Measurements from ENCODE around the gene SMARCD2. TPM values are rescaled to one million over a fixed set of nuclear protein-coding genes. Genes with fewer than 3 reads are reported as not detected.

SMARCD2 gene
- total RNA-seq, 2 experiments from 2014 or later: 120 to 136 TPM

- no TSS peak for BruUV-seq (replicated peaks)
- H3K9me2 ChIP-seq (ENCODE audit: insufficient read depth, low read length): no peaks in the 10 kb centered on the region
- intact Hi-C loops (cut with micrococcal nuclease; ENCODE audit: unreplicated experiment): no loop called here
- H3K4me3 ChIP-seq (ENCODE audit: low read depth, low read length, poor library complexity, severe bottlenecking): no peak overlapping the region
- H3K9me3 ChIP-seq (ENCODE audit: low read length): no peaks in the 10 kb centered on the region
- H2AFZ ChIP-seq (ENCODE audit: low read length): no peak overlapping the region
- H3K36me3 ChIP-seq (ENCODE audit: insufficient read depth, low read length): no peaks in the 10 kb centered on the region
- no peak for DNase-seq (ENCODE audit: low spot score)
- H3K4me2 ChIP-seq (ENCODE audit: low read length): no peak overlapping the region
- no peaks in the 10 kb centered on the region for H3K79me2 ChIP-seq (ENCODE audit: insufficient read depth, low read depth, low read length)
- POLR2A ChIA-PET: interaction anchor here (0.9 kb wide), 1 partner anchor 10 kb away, joined by 4 read pairs; no protein-coding TSS in a partner anchor
- H4K20me1 ChIP-seq (ENCODE audit: insufficient read depth, low read length): no peaks in the 10 kb centered on the region
- no peak for TF ChIP-seq CTCF (conservative IDR thresholded peaks at IDR 0.05; ENCODE audit: low read length)
- TF ChIP-seq EZH2phosphoT487 (IDR thresholded peaks at IDR 0.05; ENCODE audit: borderline replicate concordance, low read depth, low read length): no peak
- CTCF ChIA-PET (ENCODE audit: unreplicated experiment): no interaction called here
- H3K27ac ChIP-seq (ENCODE audit: low read depth, low read length, poor library complexity, severe bottlenecking): no peak overlapping the region
- H3K4me1 ChIP-seq (ENCODE audit: insufficient read depth, low read length, poor library complexity, severe bottlenecking): no peaks in the 10 kb centered on the region
Measured at GRCh38 chr17:63855185-63855584, 12.7 kb upstream of the SMARCD2 start.

GRCh38 chr17:63854709-63855108, 12.2 kb upstream of the SMARCD2 start:
- Histone ChIP-seq H3K79me2 (ENCODE audit: insufficient read depth, low read depth, low read length) (no peaks in the 10 kb centered on the region), H3K27ac (ENCODE audit: low read depth, low read length, poor library complexity, severe bottlenecking) (no peak overlapping the region), H3K9me3 (ENCODE audit: low read length) (no peaks in the 10 kb centered on the region), H3K36me3 (ENCODE audit: insufficient read depth, low read length) (no peaks in the 10 kb centered on the region), H2AFZ (ENCODE audit: low read length) (no peak overlapping the region), H3K9me2 (ENCODE audit: insufficient read depth, low read length) (no peaks in the 10 kb centered on the region), H3K4me3 (ENCODE audit: low read depth, low read length, poor library complexity, severe bottlenecking) (no peak overlapping the region), H3K4me1 (ENCODE audit: insufficient read depth, low read length, poor library complexity, severe bottlenecking) (no peaks in the 10 kb centered on the region), H3K4me2 (ENCODE audit: low read length) (no peak overlapping the region), H4K20me1 (ENCODE audit: insufficient read depth, low read length) (no peaks in the 10 kb centered on the region)
- TF ChIP-seq CTCF (conservative IDR thresholded peaks at IDR 0.05; ENCODE audit: low read length) (no peak), EZH2phosphoT487 (IDR thresholded peaks at IDR 0.05; ENCODE audit: borderline replicate concordance, low read depth, low read length) (no peak)
- POLR2A ChIA-PET: interaction anchor here (0.9 kb wide), 1 partner anchor 11 kb away, joined by 4 read pairs; no protein-coding TSS in a partner anchor
- CTCF ChIA-PET (ENCODE audit: unreplicated experiment): no interaction called here
- intact Hi-C loops (cut with micrococcal nuclease; ENCODE audit: unreplicated experiment): no loop called here
- no TSS peak for BruUV-seq (replicated peaks)
- no peak for DNase-seq (ENCODE audit: low spot score)

- BruUV-seq (replicated peaks): no TSS peak
- Histone ChIP-seq H3K27ac (ENCODE audit: low read depth, low read length, poor library complexity, severe bottlenecking) (no peak overlapping the region), H2AFZ (ENCODE audit: low read length) (no peak overlapping the region), H4K20me1 (ENCODE audit: insufficient read depth, low read length) (no peaks in the 10 kb centered on the region), H3K79me2 (ENCODE audit: insufficient read depth, low read depth, low read length) (no peaks in the 10 kb centered on the region), H3K4me2 (ENCODE audit: low read length) (no peak overlapping the region), H3K4me1 (ENCODE audit: insufficient read depth, low read length, poor library complexity, severe bottlenecking) (peaks cover 6% of the 10 kb centered on the region), H3K9me2 (ENCODE audit: insufficient read depth, low read length) (no peaks in the 10 kb centered on the region), H3K9me3 (ENCODE audit: low read length) (no peaks in the 10 kb centered on the region; the same call in 1 of the 2 replicates), H3K4me3 (ENCODE audit: low read depth, low read length, poor library complexity, severe bottlenecking) (no peak overlapping the region), H3K36me3 (ENCODE audit: insufficient read depth, low read length) (no peaks in the 10 kb centered on the region)
- intact Hi-C loops (cut with micrococcal nuclease; ENCODE audit: unreplicated experiment): no loop called here
- TF ChIP-seq CTCF (conservative IDR thresholded peaks at IDR 0.05; ENCODE audit: low read length): no peak
- no peak for TF ChIP-seq EZH2phosphoT487 (IDR thresholded peaks at IDR 0.05; ENCODE audit: borderline replicate concordance, low read depth, low read length)
- ChIA-PET POLR2A (no interaction called here), CTCF (ENCODE audit: unreplicated experiment) (no interaction called here)
- DNase-seq (ENCODE audit: low spot score): no peak
Measured at GRCh38 chr17:63853260-63853659, 10.8 kb upstream of the SMARCD2 start.

All from OCI-LY7 (cell line).